Colonic mucosa (tissue), 4 donors: ENCODE results near the gene ORAI3. TPM values are rescaled to one million over a fixed set of nuclear protein-coding genes. Genes with fewer than 3 reads are reported as not detected.

Experiments used
- DNase-seq: peaks from one replicate; pipeline ENCODE4 v3.0.0-alpha.2; 2020
- H3K27ac ChIP-seq: fragments of 200-600 bp; one replicate; pipeline ENCODE4 v1.8.0; 2021
- H3K27me3 ChIP-seq: fragments of 200-600 bp; one replicate; pipeline ENCODE4 v1.8.0; 2021
- H3K36me3 ChIP-seq: fragments of 200-600 bp; one replicate; pipeline ENCODE4 v1.8.0; 2021
- H3K4me1 ChIP-seq: fragments of 200-600 bp; one replicate; pipeline ENCODE4 v1.8.0; 2021; ENCODE audit warnings: mild to moderate bottlenecking
- H3K4me3 ChIP-seq: fragments of 200-600 bp; one replicate; pipeline ENCODE4 v1.8.0; 2021
- H3K9ac ChIP-seq, 2 donors: one replicate each; pipeline ENCODE4 v1.7.0; 2013; ENCODE audit warnings: control low read depth in 2 of 2, low read depth in 2 of 2, low read length in 2 of 2
- H3K9me3 ChIP-seq: fragments of 200-600 bp; one replicate; pipeline ENCODE4 v1.8.0; 2021
- intact Hi-C: fragments of 100-400 bp; cut with DNase I; formaldehyde crosslinking; loops from one replicate; pipeline ENCODE4 v1.14.1; 2022
- total RNA-seq, 2 donors: library from RNA; stranded (reverse); fragmentation: NEBNext Ultra II Directional in 1 of 2; extraction: Animal tissue kit (Norgen Biotek cat#: 25700) in 1 of 2; gene quantifications; one replicate each; pipeline ENCODE4 v1.2.1, GENCODE V29; 2021
- TF ChIP-seq, protein P1 (sequence below): fragments of 200-600 bp; IDR thresholded peaks from one replicate; pipeline ENCODE4 v1.8.0; 2022; ENCODE audit warnings: antibody characterized with exemption, mild to moderate bottlenecking
- donor health status: healthy.
- donor health status: DM: no; HTN: no; CAD: no.
- donor health status: DM: no; HTN: no; CAD: no.

Gene ORAI3
- total RNA-seq, 2 donors from 2014 or later, result 14.3 to 22.1 TPM

DNA sequence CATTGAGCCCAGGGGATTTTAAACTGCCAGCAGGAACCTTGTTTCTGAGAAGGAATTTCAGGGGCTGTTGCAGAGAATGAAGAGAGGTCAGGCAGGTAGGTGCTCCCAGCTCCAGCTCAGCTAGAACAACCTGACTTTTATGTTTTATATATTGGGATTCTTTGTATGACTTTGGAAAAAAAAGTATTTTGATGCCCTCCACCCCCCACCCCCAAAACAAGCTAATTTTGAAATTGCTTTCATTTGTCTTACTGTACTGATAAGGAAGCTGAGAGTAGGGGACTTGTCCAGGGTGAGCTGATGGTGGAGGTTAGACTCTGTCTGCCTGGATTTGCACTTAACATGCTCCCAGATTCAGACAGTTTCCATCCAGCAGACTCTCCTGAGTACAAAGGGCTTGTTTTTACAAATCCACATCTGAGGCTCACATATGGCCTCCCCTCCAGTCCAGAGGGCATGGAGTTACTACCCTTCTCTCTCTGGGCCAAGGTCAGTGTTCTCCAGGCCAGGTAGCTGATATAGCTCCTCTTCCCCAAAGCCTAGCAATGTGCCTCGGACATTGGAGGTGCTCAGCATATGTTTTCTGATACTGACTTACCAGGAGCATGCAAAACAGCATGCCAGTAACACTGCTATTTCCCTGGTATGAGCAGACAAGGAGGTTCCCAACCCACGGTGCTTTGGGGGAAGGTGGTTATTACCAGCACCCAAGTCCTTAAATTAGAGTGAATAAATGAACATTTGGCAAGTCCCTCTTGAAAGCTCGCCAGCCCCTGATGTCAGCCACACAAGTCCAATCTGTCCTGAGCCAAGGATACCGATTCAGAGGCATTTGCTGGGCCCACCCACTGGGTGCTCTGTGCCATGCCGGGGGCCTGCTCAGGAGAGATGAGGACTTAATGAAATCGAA is 50.2 kb downstream of the ORAI3 start:
- H3K27ac ChIP-seq, result no peak overlapping the region
- H3K9me3 ChIP-seq, result no peaks in the 10 kb centered on the region
- no peak for DNase-seq
- no peak overlapping the region for H3K4me3 ChIP-seq
- intact Hi-C loops, result no loop called here
- no peaks in the 10 kb centered on the region for H3K36me3 ChIP-seq
- H3K9ac ChIP-seq, result no peak overlapping the region
- H3K27me3 ChIP-seq, result peaks cover 7% of the 10 kb centered on the region
- no peaks in the 10 kb centered on the region for H3K4me1 ChIP-seq
- TF ChIP-seq, protein P1, sequence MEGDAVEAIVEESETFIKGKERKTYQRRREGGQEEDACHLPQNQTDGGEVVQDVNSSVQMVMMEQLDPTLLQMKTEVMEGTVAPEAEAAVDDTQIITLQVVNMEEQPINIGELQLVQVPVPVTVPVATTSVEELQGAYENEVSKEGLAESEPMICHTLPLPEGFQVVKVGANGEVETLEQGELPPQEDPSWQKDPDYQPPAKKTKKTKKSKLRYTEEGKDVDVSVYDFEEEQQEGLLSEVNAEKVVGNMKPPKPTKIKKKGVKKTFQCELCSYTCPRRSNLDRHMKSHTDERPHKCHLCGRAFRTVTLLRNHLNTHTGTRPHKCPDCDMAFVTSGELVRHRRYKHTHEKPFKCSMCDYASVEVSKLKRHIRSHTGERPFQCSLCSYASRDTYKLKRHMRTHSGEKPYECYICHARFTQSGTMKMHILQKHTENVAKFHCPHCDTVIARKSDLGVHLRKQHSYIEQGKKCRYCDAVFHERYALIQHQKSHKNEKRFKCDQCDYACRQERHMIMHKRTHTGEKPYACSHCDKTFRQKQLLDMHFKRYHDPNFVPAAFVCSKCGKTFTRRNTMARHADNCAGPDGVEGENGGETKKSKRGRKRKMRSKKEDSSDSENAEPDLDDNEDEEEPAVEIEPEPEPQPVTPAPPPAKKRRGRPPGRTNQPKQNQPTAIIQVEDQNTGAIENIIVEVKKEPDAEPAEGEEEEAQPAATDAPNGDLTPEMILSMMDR, result no peak

- no peak for DNase-seq
- Histone ChIP-seq H3K4me1 (no peaks in the 10 kb centered on the region), H3K4me3 (no peak overlapping the region), H3K9ac (no peak overlapping the region), H3K27me3 (peaks cover 7% of the 10 kb centered on the region), H3K27ac (no peak overlapping the region), H3K36me3 (no peaks in the 10 kb centered on the region), H3K9me3 (no peaks in the 10 kb centered on the region)
- TF ChIP-seq, protein P1, result no peak
- intact Hi-C loops, result no loop called here
Observed at GRCh38 chr16:31000671-31001382, 52.0 kb downstream of the ORAI3 start.

GRCh38 chr16:31001507-31002249 is 52.8 kb downstream of the ORAI3 start:
- no peak overlapping the region for H3K4me3 ChIP-seq
- no peaks in the 10 kb centered on the region for H3K36me3 ChIP-seq
- H3K27me3 ChIP-seq, result peaks cover 7% of the 10 kb centered on the region
- TF ChIP-seq, protein P1, result no peak
- H3K27ac ChIP-seq, result no peak overlapping the region
- intact Hi-C loops, result no loop called here
- no peaks in the 10 kb centered on the region for H3K4me1 ChIP-seq
- no peak overlapping the region for H3K9ac ChIP-seq
- no peak for DNase-seq
- no peaks in the 10 kb centered on the region for H3K9me3 ChIP-seq

GRCh38 chr16:31002250-31002700 is 53.4 kb downstream of the ORAI3 start:
- Histone ChIP-seq H3K9ac (no peak overlapping the region), H3K9me3 (no peaks in the 10 kb centered on the region), H3K4me3 (no peak overlapping the region), H3K27me3 (peaks cover 7% of the 10 kb centered on the region), H3K36me3 (no peaks in the 10 kb centered on the region), H3K4me1 (no peaks in the 10 kb centered on the region), H3K27ac (no peak overlapping the region)
- intact Hi-C loops, result no loop called here
- TF ChIP-seq, protein P1, result no peak
- DNase-seq, result no peak

GRCh38 chr16:31002862-31003341 is 54.0 kb downstream of the ORAI3 start:
- DNase-seq, result no peak
- Histone ChIP-seq H3K4me3 (no peak overlapping the region), H3K9ac (no peak overlapping the region), H3K4me1 (no peaks in the 10 kb centered on the region), H3K36me3 (no peaks in the 10 kb centered on the region), H3K27ac (no peak overlapping the region), H3K27me3 (peaks cover 2% of the 10 kb centered on the region), H3K9me3 (no peaks in the 10 kb centered on the region)
- TF ChIP-seq, protein P1, result no peak
- intact Hi-C loops, result no loop called here
